ENCODE measurements around the gene SLC4A5.

Gene SLC4A5

GRCh38 chr2:74301262-74301661 is 42.0 kb downstream of the SLC4A5 start:
- ChIA-PET POLR2A (ENCODE audit: low non-redundant PET) (no interaction called here), CTCF (interaction anchor here (0.6 kb wide), 1 partner anchor 64 kb away, joined by 6 read pairs; no protein-coding TSS in a partner anchor)
- no peak for TF ChIP-seq CTCF (conservative IDR thresholded peaks at IDR 0.05; ENCODE audit: low read depth)

GRCh38 chr2:74300506-74300905 is 42.7 kb downstream of the SLC4A5 start:
- TF ChIP-seq CTCF (conservative IDR thresholded peaks at IDR 0.05; ENCODE audit: low read depth), result no peak
- H3K27ac ChIP-seq, result no peak overlapping the region
- ChIA-PET CTCF (interaction anchor here (0.6 to 0.7 kb wide), 3 partner anchors 14 to 958 kb away, joined by 3 to 6 read pairs (median 3); no protein-coding TSS in a partner anchor), POLR2A (ENCODE audit: low non-redundant PET) (no interaction called here)
- DNase-seq (ENCODE audit: low spot score), result no peak

More at GRCh38 chr2:74301262-74301661, 42.0 kb downstream of the SLC4A5 start:
- no peak overlapping the region for H3K27ac ChIP-seq
- DNase-seq (ENCODE audit: low spot score), result no peak

DNA sequence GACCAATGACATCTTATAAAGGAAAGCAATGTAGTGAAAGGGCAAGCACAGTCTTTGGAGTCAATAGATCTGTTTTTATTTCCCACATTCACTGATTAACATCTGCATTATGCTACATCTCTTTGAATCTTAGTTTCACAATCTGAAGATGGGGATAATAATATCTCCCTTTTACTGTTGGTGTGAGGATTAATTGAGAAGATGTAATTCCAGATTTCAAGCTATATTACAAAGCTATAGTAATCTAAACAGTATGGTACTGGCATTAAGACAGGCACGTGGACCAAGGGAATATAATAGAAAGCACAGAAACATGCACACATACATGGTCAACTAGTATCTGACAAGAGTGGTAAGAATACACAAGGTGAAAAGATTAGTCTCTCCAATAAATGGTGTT is 45.3 kb downstream of the SLC4A5 start:
- ChIA-PET CTCF (no interaction called here), POLR2A (ENCODE audit: low non-redundant PET) (no interaction called here)
- H3K27ac ChIP-seq, result no peak overlapping the region

GRCh38 chr2:74297391-74297790 is 45.8 kb downstream of the SLC4A5 start:
- DNase-seq (ENCODE audit: low spot score), result no peak
- TF ChIP-seq CTCF (conservative IDR thresholded peaks at IDR 0.05; ENCODE audit: low read depth), result no peak
- CTCF ChIA-PET, result no interaction called here
- POLR2A ChIA-PET (ENCODE audit: low non-redundant PET), result no interaction called here
- no peak overlapping the region for H3K27ac ChIP-seq

More for the DNA sequence above, 45.3 kb downstream of the SLC4A5 start:
- no peak for DNase-seq (ENCODE audit: low spot score)
- no peak for TF ChIP-seq CTCF (conservative IDR thresholded peaks at IDR 0.05; ENCODE audit: low read depth)

DNA sequence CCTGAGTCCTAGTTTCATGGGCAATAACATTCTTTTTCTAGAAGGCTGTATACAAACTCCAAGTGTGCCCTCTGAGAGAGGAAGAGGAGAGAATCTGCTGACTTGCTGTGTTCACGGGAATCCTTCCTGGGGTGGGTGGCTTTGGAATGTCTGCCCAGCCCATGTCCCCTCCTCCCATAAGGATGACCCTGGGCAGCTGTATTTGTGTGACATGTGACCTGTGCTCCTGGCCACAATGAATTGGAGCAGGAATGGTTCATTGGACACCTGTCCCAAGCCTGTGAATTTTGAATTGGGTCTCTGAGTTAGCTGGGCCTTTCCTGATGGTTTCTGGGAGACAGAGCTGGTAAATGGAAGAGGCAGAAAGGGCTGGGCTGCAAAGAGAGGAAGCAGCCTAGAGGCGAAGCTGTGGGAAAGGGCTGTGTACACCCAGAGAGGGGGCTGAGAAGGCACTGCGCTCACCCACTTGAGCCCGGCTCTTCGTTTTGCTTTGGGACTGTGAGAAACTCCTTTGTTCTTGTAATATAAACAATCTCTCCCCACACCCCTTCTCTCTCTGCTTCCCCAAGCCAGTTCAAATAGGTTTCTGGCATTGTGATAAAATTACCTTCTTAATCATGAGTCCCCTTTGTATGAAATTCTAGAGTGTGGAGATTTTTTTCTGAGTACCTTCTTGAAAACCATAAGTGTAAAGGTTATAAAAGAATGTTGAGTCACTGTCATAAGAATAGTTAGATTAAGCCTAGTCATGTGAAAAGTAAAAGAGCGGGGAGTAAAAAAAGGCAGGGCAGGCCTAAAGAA is 49.8 kb downstream of the SLC4A5 start:
- CTCF ChIA-PET, result no interaction called here
- DNase-seq (ENCODE audit: low spot score), result no peak
- H3K27ac ChIP-seq, result no peak overlapping the region
- POLR2A ChIA-PET (ENCODE audit: low non-redundant PET), result no interaction called here
- no peak for TF ChIP-seq CTCF (conservative IDR thresholded peaks at IDR 0.05; ENCODE audit: low read depth)

DNA sequence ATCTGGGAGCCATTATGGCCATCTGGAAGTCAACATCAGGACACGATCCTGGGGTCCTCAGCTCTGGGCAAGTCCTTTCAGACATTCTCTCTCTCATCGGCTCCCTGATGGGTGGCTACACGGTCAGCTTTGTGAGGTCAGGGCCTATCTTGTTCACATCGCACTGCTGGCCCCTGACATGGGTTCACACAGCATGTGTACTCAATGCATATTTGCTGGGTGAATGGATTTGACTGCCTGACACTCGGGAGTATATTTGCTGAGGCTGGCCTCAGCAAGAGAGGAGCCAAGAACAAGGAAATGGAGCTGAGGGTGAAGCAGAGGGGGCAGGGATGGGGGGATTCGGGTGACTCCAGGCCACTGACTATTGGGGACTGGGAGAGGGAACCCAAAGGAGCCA is 50.5 kb downstream of the SLC4A5 start:
- no peak overlapping the region for H3K27ac ChIP-seq
- DNase-seq (ENCODE audit: low spot score), result no peak
- ChIA-PET POLR2A (ENCODE audit: low non-redundant PET) (no interaction called here), CTCF (no interaction called here)
- TF ChIP-seq CTCF (conservative IDR thresholded peaks at IDR 0.05; ENCODE audit: low read depth), result no peak
